SK-N-SH treated with all-trans-retinoic acid at 6 μM for 48 hours (cell line): ENCODE measurements around the gene CRYBA2.

Experiments used
- ATAC-seq: fragments of 200-7000 bp; cut with Tn5 transposase; 3 replicates; pipeline ENCODE4 v1.9.1; 2020; ENCODE audit warnings: mild to moderate bottlenecking, moderate library complexity
- ARNTL ChIP-seq: fragments of 450-650 bp; formaldehyde crosslinking; IDR thresholded peaks from 2 replicates; pipeline ENCODE4 v1.5.0; 2020; ENCODE audit warnings: low read depth, mild to moderate bottlenecking, moderate library complexity, borderline replicate concordance
- CSDC2 ChIP-seq: fragments of 250-450 bp; sonication (Bioruptor Pico); IDR thresholded peaks from 2 replicates; pipeline ENCODE4 v1.5.0; 2020; ENCODE audit warnings: mild to moderate bottlenecking, moderate library complexity
- ESRRG ChIP-seq: fragments of 250-450 bp; sonication (Bioruptor Pico); IDR thresholded peaks from 2 replicates; pipeline ENCODE4 v1.6.1; 2021; ENCODE audit warnings: mild to moderate bottlenecking
- GLIS3 ChIP-seq: fragments of 250-450 bp; sonication (Bioruptor Pico); IDR thresholded peaks from 2 replicates; pipeline ENCODE4 v1.5.0; 2020; ENCODE audit warnings: mild to moderate bottlenecking, moderate library complexity
- ISL1 ChIP-seq: fragments of 250-450 bp; sonication (Bioruptor Pico); IDR thresholded peaks from 2 replicates; pipeline ENCODE4 v2.1.2; 2022; ENCODE audit warnings: mild to moderate bottlenecking, moderate library complexity
- OSR1 ChIP-seq: fragments of 250-450 bp; sonication (Bioruptor Pico); IDR thresholded peaks from 2 replicates; pipeline ENCODE4 v1.8.0; 2022; ENCODE audit warnings: moderate library complexity, mild to moderate bottlenecking, inconsistent platforms
- PPARA ChIP-seq: fragments of 250-450 bp; sonication (Bioruptor Pico); IDR thresholded peaks from 2 replicates; pipeline ENCODE4 v1.5.0; 2020; ENCODE audit warnings: mild to moderate bottlenecking, borderline replicate concordance
- RARB ChIP-seq: fragments of 250-450 bp; sonication (Bioruptor Pico); IDR thresholded peaks from 2 replicates; pipeline ENCODE4 v1.8.0; 2021; ENCODE audit warnings: mild to moderate bottlenecking, moderate library complexity
- SNAI2 ChIP-seq: fragments of 250-450 bp; sonication (Bioruptor Pico); IDR thresholded peaks from 2 replicates; pipeline ENCODE4 v1.5.0; 2020; ENCODE audit warnings: mild to moderate bottlenecking, moderate library complexity
- TCF4 ChIP-seq: fragments of 250-450 bp; sonication (Bioruptor Pico); IDR thresholded peaks from 2 replicates; pipeline ENCODE4 v1.8.0; 2021; ENCODE audit warnings: mild to moderate bottlenecking, moderate library complexity, borderline replicate concordance
- TOX ChIP-seq: fragments of 250-450 bp; sonication (Bioruptor Pico); IDR thresholded peaks from 2 replicates; pipeline ENCODE4 v1.8.0; 2021; ENCODE audit warnings: mild to moderate bottlenecking, moderate library complexity, borderline replicate concordance
- ZC3H10 ChIP-seq: fragments of 250-450 bp; sonication (Bioruptor Pico); IDR thresholded peaks from 2 replicates; pipeline ENCODE4 v1.5.1; 2021; ENCODE audit warnings: mild to moderate bottlenecking, moderate library complexity
- ZFP3 ChIP-seq: fragments of 250-450 bp; sonication (Bioruptor Pico); IDR thresholded peaks from 2 replicates; pipeline ENCODE4 v1.5.0; 2020; ENCODE audit warnings: mild to moderate bottlenecking, moderate library complexity
- ZFP30 ChIP-seq: fragments of 450-650 bp; formaldehyde crosslinking; IDR thresholded peaks from 2 replicates; pipeline ENCODE4 v1.5.0; 2022; ENCODE audit warnings: mild to moderate bottlenecking, moderate library complexity
- ZNF565 ChIP-seq: fragments of 450-650 bp; formaldehyde crosslinking; conservative IDR thresholded peaks from 2 replicates; pipeline ENCODE4 v1.5.0; 2020; ENCODE audit warnings: low read depth, mild to moderate bottlenecking, moderate library complexity
- ZNF70 ChIP-seq: fragments of 450-650 bp; formaldehyde crosslinking; IDR thresholded peaks from 2 replicates; pipeline ENCODE4 v1.5.0; 2020; ENCODE audit warnings: mild to moderate bottlenecking, moderate library complexity
- ZNF8 ChIP-seq: fragments of 450-650 bp; formaldehyde crosslinking; IDR thresholded peaks from 2 replicates; pipeline ENCODE4 v1.5.0; 2020; ENCODE audit warnings: mild to moderate bottlenecking, moderate library complexity
- TF ChIP-seq, protein P1 (sequence below): fragments of 250-450 bp; sonication (Bioruptor Pico); IDR thresholded peaks from 2 replicates; pipeline ENCODE4 v1.5.1; 2020; ENCODE audit warnings: low read depth, mild to moderate bottlenecking, moderate library complexity
- TF ChIP-seq, protein P2 (sequence below): fragments of 250-450 bp; sonication (Bioruptor Pico); IDR thresholded peaks from 2 replicates; pipeline ENCODE4 v1.5.1; 2021; ENCODE audit warnings: mild to moderate bottlenecking, moderate library complexity
- TF ChIP-seq, protein P3 (sequence below): fragments of 250-450 bp; sonication (Bioruptor Pico); IDR thresholded peaks from 2 replicates; pipeline ENCODE4 v1.8.0; 2021; ENCODE audit warnings: low read depth, mild to moderate bottlenecking, moderate library complexity, borderline replicate concordance
- TF ChIP-seq, protein P4 (sequence below): fragments of 250-450 bp; sonication (Bioruptor Pico); IDR thresholded peaks from 2 replicates; pipeline ENCODE4 v1.8.0; 2020; ENCODE audit warnings: mild to moderate bottlenecking, moderate library complexity, borderline replicate concordance
- TF ChIP-seq, protein P5 (sequence below): fragments of 250-450 bp; sonication (Bioruptor Pico); IDR thresholded peaks from 2 replicates; pipeline ENCODE4 v1.5.0; 2020; ENCODE audit warnings: mild to moderate bottlenecking, moderate library complexity

The CRYBA2 gene

DNA sequence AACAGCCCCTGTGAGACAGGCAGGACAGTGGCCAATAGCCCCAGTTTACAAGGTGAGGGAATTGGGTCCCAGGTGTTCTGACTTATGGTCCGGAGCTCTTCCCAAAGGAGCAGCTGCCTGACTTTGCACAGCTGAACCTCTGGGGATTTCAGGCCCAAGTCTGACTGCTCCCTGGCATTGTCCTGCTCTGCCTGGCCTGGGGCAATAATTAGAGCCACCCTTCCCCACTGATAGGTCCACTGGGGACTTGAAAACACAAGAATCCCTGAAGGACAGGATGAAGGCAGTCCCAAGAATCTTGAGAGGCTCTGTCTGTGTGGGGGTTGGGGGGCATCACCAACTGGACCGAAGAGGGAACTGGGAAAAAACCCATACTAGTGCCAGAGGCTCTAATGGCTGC is 4.6 kb downstream of the CRYBA2 start:
- no peak for ATAC-seq
- TF ChIP-seq ZFP3 (CRISPR knock-in tag) (no peak), TCF4 (CRISPR knock-in tag) (no peak), ZNF8 (CRISPR knock-in tag) (no peak), TOX (CRISPR knock-in tag) (no peak), ZC3H10 (no peak), ARNTL (CRISPR knock-in tag) (no peak), SNAI2 (no peak), ISL1 (CRISPR knock-in tag) (no peak), ZFP30 (CRISPR knock-in tag) (no peak)
- TF ChIP-seq, protein P1, sequence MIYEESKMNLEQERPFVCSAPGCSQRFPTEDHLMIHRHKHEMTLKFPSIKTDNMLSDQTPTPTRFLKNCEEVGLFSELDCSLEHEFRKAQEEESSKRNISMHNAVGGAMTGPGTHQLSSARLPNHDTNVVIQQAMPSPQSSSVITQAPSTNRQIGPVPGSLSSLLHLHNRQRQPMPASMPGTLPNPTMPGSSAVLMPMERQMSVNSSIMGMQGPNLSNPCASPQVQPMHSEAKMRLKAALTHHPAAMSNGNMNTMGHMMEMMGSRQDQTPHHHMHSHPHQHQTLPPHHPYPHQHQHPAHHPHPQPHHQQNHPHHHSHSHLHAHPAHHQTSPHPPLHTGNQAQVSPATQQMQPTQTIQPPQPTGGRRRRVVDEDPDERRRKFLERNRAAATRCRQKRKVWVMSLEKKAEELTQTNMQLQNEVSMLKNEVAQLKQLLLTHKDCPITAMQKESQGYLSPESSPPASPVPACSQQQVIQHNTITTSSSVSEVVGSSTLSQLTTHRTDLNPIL (CRISPR knock-in tag), result no peak
- TF ChIP-seq, protein P2, sequence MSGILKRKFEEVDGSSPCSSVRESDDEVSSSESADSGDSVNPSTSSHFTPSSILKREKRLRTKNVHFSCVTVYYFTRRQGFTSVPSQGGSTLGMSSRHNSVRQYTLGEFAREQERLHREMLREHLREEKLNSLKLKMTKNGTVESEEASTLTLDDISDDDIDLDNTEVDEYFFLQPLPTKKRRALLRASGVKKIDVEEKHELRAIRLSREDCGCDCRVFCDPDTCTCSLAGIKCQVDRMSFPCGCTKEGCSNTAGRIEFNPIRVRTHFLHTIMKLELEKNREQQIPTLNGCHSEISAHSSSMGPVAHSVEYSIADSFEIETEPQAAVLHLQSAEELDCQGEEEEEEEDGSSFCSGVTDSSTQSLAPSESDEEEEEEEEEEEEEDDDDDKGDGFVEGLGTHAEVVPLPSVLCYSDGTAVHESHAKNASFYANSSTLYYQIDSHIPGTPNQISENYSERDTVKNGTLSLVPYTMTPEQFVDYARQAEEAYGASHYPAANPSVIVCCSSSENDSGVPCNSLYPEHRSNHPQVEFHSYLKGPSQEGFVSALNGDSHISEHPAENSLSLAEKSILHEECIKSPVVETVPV (CRISPR knock-in tag), result no peak
- TF ChIP-seq, all 23 proteins: peak for 0

DNA sequence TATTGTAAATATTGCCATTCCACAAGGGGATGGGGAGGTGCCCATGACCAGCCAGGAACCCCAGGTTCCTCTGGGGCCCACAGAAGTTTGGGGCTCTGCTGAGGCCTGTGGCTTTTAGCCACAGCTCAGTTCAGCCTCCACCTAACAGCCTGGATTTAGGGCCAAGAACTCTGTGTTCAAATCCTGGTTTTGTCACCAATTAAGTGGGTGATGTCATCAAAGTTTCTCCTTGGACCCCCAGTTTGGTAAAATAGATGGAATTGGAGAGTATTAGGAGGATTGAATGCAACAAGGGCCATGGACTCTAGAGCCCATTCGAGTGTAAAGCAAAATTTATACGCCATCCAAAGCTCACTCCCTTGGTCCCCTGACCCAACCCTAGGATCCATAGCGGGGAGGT is 5.1 kb downstream of the CRYBA2 start:
- ATAC-seq, result no peak
- TF ChIP-seq OSR1 (CRISPR knock-in tag), result no peak
- TF ChIP-seq, protein P1 (CRISPR knock-in tag), result no peak
- no peak for TF ChIP-seq PPARA (CRISPR knock-in tag)
- TF ChIP-seq ESRRG (CRISPR knock-in tag), result no peak
- TF ChIP-seq TOX (CRISPR knock-in tag), result no peak
- TF ChIP-seq, protein P2 (CRISPR knock-in tag), result no peak
- TF ChIP-seq, protein P3, sequence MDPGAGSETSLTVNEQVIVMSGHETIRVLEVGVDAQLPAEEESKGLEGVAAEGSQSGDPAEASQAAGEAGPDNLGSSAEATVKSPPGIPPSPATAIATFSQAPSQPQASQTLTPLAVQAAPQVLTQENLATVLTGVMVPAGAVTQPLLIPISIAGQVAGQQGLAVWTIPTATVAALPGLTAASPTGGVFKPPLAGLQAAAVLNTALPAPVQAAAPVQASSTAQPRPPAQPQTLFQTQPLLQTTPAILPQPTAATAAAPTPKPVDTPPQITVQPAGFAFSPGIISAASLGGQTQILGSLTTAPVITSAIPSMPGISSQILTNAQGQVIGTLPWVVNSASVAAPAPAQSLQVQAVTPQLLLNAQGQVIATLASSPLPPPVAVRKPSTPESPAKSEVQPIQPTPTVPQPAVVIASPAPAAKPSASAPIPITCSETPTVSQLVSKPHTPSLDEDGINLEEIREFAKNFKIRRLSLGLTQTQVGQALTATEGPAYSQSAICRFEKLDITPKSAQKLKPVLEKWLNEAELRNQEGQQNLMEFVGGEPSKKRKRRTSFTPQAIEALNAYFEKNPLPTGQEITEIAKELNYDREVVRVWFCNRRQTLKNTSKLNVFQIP (CRISPR knock-in tag), result no peak
- TF ChIP-seq, protein P4, sequence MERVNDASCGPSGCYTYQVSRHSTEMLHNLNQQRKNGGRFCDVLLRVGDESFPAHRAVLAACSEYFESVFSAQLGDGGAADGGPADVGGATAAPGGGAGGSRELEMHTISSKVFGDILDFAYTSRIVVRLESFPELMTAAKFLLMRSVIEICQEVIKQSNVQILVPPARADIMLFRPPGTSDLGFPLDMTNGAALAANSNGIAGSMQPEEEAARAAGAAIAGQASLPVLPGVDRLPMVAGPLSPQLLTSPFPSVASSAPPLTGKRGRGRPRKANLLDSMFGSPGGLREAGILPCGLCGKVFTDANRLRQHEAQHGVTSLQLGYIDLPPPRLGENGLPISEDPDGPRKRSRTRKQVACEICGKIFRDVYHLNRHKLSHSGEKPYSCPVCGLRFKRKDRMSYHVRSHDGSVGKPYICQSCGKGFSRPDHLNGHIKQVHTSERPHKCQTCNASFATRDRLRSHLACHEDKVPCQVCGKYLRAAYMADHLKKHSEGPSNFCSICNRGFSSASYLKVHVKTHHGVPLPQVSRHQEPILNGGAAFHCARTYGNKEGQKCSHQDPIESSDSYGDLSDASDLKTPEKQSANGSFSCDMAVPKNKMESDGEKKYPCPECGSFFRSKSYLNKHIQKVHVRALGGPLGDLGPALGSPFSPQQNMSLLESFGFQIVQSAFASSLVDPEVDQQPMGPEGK, result no peak
- TF ChIP-seq GLIS3 (CRISPR knock-in tag), result no peak
- TF ChIP-seq, protein P5, sequence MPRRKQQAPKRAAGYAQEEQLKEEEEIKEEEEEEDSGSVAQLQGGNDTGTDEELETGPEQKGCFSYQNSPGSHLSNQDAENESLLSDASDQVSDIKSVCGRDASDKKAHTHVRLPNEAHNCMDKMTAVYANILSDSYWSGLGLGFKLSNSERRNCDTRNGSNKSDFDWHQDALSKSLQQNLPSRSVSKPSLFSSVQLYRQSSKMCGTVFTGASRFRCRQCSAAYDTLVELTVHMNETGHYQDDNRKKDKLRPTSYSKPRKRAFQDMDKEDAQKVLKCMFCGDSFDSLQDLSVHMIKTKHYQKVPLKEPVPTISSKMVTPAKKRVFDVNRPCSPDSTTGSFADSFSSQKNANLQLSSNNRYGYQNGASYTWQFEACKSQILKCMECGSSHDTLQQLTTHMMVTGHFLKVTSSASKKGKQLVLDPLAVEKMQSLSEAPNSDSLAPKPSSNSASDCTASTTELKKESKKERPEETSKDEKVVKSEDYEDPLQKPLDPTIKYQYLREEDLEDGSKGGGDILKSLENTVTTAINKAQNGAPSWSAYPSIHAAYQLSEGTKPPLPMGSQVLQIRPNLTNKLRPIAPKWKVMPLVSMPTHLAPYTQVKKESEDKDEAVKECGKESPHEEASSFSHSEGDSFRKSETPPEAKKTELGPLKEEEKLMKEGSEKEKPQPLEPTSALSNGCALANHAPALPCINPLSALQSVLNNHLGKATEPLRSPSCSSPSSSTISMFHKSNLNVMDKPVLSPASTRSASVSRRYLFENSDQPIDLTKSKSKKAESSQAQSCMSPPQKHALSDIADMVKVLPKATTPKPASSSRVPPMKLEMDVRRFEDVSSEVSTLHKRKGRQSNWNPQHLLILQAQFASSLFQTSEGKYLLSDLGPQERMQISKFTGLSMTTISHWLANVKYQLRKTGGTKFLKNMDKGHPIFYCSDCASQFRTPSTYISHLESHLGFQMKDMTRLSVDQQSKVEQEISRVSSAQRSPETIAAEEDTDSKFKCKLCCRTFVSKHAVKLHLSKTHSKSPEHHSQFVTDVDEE (CRISPR knock-in tag), result no peak
- TF ChIP-seq TCF4 (CRISPR knock-in tag), result no peak
- no peak for TF ChIP-seq ZNF8 (CRISPR knock-in tag)
- TF ChIP-seq CSDC2 (CRISPR knock-in tag), result no peak
- TF ChIP-seq ZFP3 (CRISPR knock-in tag), result no peak
- no peak for TF ChIP-seq ZNF565 (CRISPR knock-in tag)
- TF ChIP-seq ISL1 (CRISPR knock-in tag), result no peak
- no peak for TF ChIP-seq ZNF70 (CRISPR knock-in tag)
- TF ChIP-seq RARB (CRISPR knock-in tag), result no peak
- no peak for TF ChIP-seq SNAI2
- no peak for TF ChIP-seq ZFP30 (CRISPR knock-in tag)
